Endothelial cell of umbilical vein (primary cell): ENCODE measurements around the gene GSDME. TPM values are rescaled to one million over a fixed set of nuclear protein-coding genes. Genes with fewer than 3 reads are reported as not detected.

Experiments used
- BruUV-seq: library from RNA; stranded (reverse); fragments of 400-500 nt; replicated peaks from 2 replicates; lab custom pipeline; 2021; lab: Mats Ljungman, UMichigan
- CTCF ChIA-PET: fragments of 300-600, 350-600 bp; sonication (Branson Sonifier 250); formaldehyde crosslinking; loops from one replicate; lab custom pipeline; 2021; ENCODE audit warnings: antibody characterized with exemption, inconsistent platforms; lab: Charles Lee
- POLR2A ChIA-PET: fragments of 300-600, 350-600 bp; sonication (Branson Sonifier 250); formaldehyde crosslinking; loops from one replicate; lab custom pipeline; 2021; ENCODE audit warnings: antibody characterized with exemption, inconsistent platforms; lab: Charles Lee
- DNase-seq: peaks from one replicate; pipeline ENCODE4 v3.0.0-alpha.2; 2011; ENCODE audit warnings: low read depth, low spot score
- FAIRE-seq: peaks from 2 replicates; lab custom pipeline; 2011; peaks lifted over from hg19 to GRCh38; lab: Jason Lieb, UNC
- H2AFZ ChIP-seq: 2 replicates; pipeline ENCODE4 v1.6.0; 2012; ENCODE audit warnings: low read depth, low read length, control low read depth, inconsistent platforms
- H3K27ac ChIP-seq: 2 replicates; pipeline ENCODE4 v1.5.1; 2011; ENCODE audit warnings: low read depth, mild to moderate bottlenecking, control low read depth, low read length, moderate library complexity; ENCODE audit not compliant: insufficient read depth
- H3K27me3 ChIP-seq, 2 experiments: 2 replicates each; pipeline versions ENCODE4 v1.6.0 to v1.6.1; 2011; ENCODE audit warnings: low read length in 2 of 2, mixed read lengths in 1 of 2; ENCODE audit not compliant: control insufficient read depth in 2 of 2, insufficient read depth in 2 of 2
- H3K36me3 ChIP-seq, 2 experiments: 2 replicates in 1 of 2; 3 replicates in 1 of 2; pipeline ENCODE4 v1.5.1; 2011; ENCODE audit warnings: low read length in 2 of 2, mild to moderate bottlenecking in 1 of 2, moderate library complexity in 1 of 2; ENCODE audit not compliant: control insufficient read depth in 2 of 2, insufficient read depth in 2 of 2; ENCODE audit errors: extremely low read depth in 1 of 2
- H3K4me1 ChIP-seq: 3 replicates; pipeline ENCODE4 v1.5.1; 2011; ENCODE audit warnings: mild to moderate bottlenecking, low read length; ENCODE audit not compliant: control insufficient read depth, insufficient read depth; ENCODE audit errors: extremely low read depth
- H3K4me2 ChIP-seq: 2 replicates; pipeline ENCODE4 v1.6.1; 2011; ENCODE audit warnings: low read length, control low read depth, mixed read lengths; ENCODE audit not compliant: insufficient read depth
- H3K4me3 ChIP-seq, 3 experiments: fragments of 200-600 bp in 1 of 3; sonication (generic), shearing (Covaris generic) in 1 of 3; replicated peaks in 1 of 3; 2 replicates each; pipeline ENCODE4 v1.5.1; 2011 to 2016; ENCODE audit warnings: control low read depth in 3 of 3, low read length in 3 of 3, mild to moderate bottlenecking in 2 of 3, inconsistent platforms in 1 of 3, low read depth in 1 of 3, moderate library complexity in 1 of 3; ENCODE audit not compliant: insufficient read depth in 1 of 3
- H3K79me2 ChIP-seq: 2 replicates; pipeline ENCODE4 v1.6.0; 2012; ENCODE audit warnings: low read length, inconsistent platforms; ENCODE audit not compliant: control insufficient read depth, insufficient read depth
- H3K9ac ChIP-seq: replicated peaks from 2 replicates; pipeline ENCODE3; 2011; ENCODE audit warnings: low read length, control low read depth; ENCODE audit not compliant: insufficient read depth; ENCODE audit errors: extremely low read depth
- H3K9me1 ChIP-seq: replicated peaks from 3 replicates; pipeline ENCODE4 v1.6.0; 2011; ENCODE audit warnings: mild to moderate bottlenecking, low read length; ENCODE audit not compliant: control insufficient read depth, insufficient read depth; ENCODE audit errors: extremely low read depth
- H3K9me3 ChIP-seq: replicated peaks from 2 replicates; pipeline ENCODE4 v1.5.1; 2012; ENCODE audit warnings: low read length, inconsistent platforms; ENCODE audit not compliant: control insufficient read depth, insufficient read depth
- H4K20me1 ChIP-seq: replicated peaks from 2 replicates; pipeline ENCODE3; 2011; ENCODE audit warnings: mild to moderate bottlenecking, low read length; ENCODE audit not compliant: control insufficient read depth, insufficient read depth; ENCODE audit errors: extremely low read depth
- CTCF ChIP-seq, 2 donors: IDR thresholded peaks; 1 replicate in 1 of 2; 2 replicates in 1 of 2; pipeline ENCODE4 v1.5.1; 2011; ENCODE audit warnings: low read length in 2 of 2, mild to moderate bottlenecking in 2 of 2, moderate library complexity in 2 of 2, control low read depth in 1 of 2, inconsistent platforms in 1 of 2, low read depth in 1 of 2; ENCODE audit not compliant: insufficient read depth in 1 of 2; ENCODE audit errors: extremely low read depth in 1 of 2
- EZH2 ChIP-seq: IDR thresholded peaks from 2 replicates; pipeline ENCODE4 v1.6.1; 2012; ENCODE audit warnings: borderline replicate concordance, low read depth, mild to moderate bottlenecking, moderate library complexity, low read length, inconsistent platforms; ENCODE audit not compliant: severe bottlenecking
- FOS ChIP-seq: IDR thresholded peaks from 2 replicates; pipeline ENCODE4 v1.6.1; 2011; ENCODE audit warnings: mild to moderate bottlenecking, low read length, moderate library complexity, borderline replicate concordance; ENCODE audit not compliant: insufficient read depth
- GATA2 ChIP-seq: IDR thresholded peaks from 2 replicates; pipeline ENCODE4 v1.7.0; 2011; ENCODE audit warnings: low read depth, mild to moderate bottlenecking, moderate library complexity, mixed read lengths, low read length; ENCODE audit not compliant: insufficient read length, insufficient read depth
- JUN ChIP-seq: IDR thresholded peaks from 2 replicates; pipeline ENCODE4 v1.6.1; 2011; ENCODE audit warnings: borderline replicate concordance, low read depth; ENCODE audit not compliant: insufficient read length, insufficient read depth
- MAX ChIP-seq: IDR thresholded peaks from 2 replicates; pipeline ENCODE4 v1.6.1; 2011; ENCODE audit not compliant: insufficient read depth, insufficient read length
- MYC ChIP-seq: IDR thresholded peaks from one replicate; pipeline ENCODE4 v1.6.1; 2011; ENCODE audit warnings: mild to moderate bottlenecking, low read depth, low read length
- POLR2A ChIP-seq: IDR thresholded peaks from 2 replicates; pipeline ENCODE4 v1.6.1; 2012; ENCODE audit warnings: low read depth, mild to moderate bottlenecking, control low read depth, low read length
- POLR2AphosphoS5 ChIP-seq: IDR thresholded peaks from 2 replicates; pipeline ENCODE4 v1.6.1; 2012; ENCODE audit warnings: low read depth, mild to moderate bottlenecking, control low read depth, low read length, moderate library complexity; ENCODE audit not compliant: insufficient read depth
- dilution Hi-C: fragments of 300-500 bp; cut with MboI; formaldehyde crosslinking; loops from one replicate; pipeline ENCODE4 v1.15.0; 2019; ENCODE audit warnings: low sequenced_read_pairs; ENCODE audit not compliant: extremely low pct_ligation_motif_present
- intact Hi-C: fragments of 100-400 bp; cut with micrococcal nuclease; formaldehyde crosslinking; loops from one replicate; pipeline ENCODE4 v1.10.0; 2022
- polyA plus RNA-seq, 4 experiments: library from polyadenylated mRNA; depleted of rRNA in 3 of 4; stranded (reverse) in 3 of 4; unstranded in 1 of 4; fragments of >200 nt; gene quantifications; 2 replicates each; pipeline versions ENCODE4 v1.2.1 to v1.2.3, GENCODE V29; 2011 to 2012; ENCODE audit warnings: missing spikeins in 1 of 4
- total RNA-seq: library from RNA; stranded (reverse); gene quantifications from 2 replicates; pipeline ENCODE4 v1.2.3, GENCODE V29; 2021

Gene GSDME
- total and polyA plus RNA-seq, 2 donors (not counting 3 experiments of a cell fraction or from before 2014, with no cell fraction given) = 21.1 to 23.4 TPM

- DNase-seq (no peak), FAIRE-seq (no peak)
- Histone ChIP-seq H3K9me1 (no peaks in the 10 kb centered on the region), H3K27ac (no peak overlapping the region), H3K4me3 (no peak overlapping the region), H3K9ac (no peak overlapping the region), H3K27me3 (no peaks in the 10 kb centered on the region), H3K4me2 (no peak overlapping the region), H3K79me2 (no peaks in the 10 kb centered on the region), H3K36me3 (no peaks in the 10 kb centered on the region), H4K20me1 (no peaks in the 10 kb centered on the region), H3K9me3 (no peaks in the 10 kb centered on the region), H2AFZ (no peak overlapping the region), H3K4me1 (no peaks in the 10 kb centered on the region)
- dilution Hi-C loops = no loop called here
- intact Hi-C loops = no loop called here
- no TSS peak for BruUV-seq
- TF ChIP-seq JUN (no peak), POLR2A (no peak), POLR2AphosphoS5 (no peak), GATA2 (no peak), EZH2 (no peak), FOS (no peak), CTCF (IDR thresholded peaks at IDR 0.05; ENCODE audit: extremely low read depth in 1 of 2, insufficient read depth in 1 of 2, low read depth in 1 of 2, low read length in 2 of 2) (no peak), MAX (no peak), MYC (no peak)
- POLR2A ChIA-PET = no interaction called here
- CTCF ChIA-PET = interaction anchor here (0.5 to 1.9 kb wide), 13 partner anchors 10 to 781 kb away, joined by 3 to 11 read pairs (median 3); no protein-coding TSS in a partner anchor
These were observed 40.6 kb downstream of the GSDME start for GRCh38 chr7:24716480-24717246.
